HEK293T (cell line): Measurements from ENCODE around the gene RUFY1.

ENCODE experiments used
- ARNT ChIP-seq: fragments of 450-650 bp; IDR thresholded peaks from 2 replicates; pipeline ENCODE4 v1.6.1; 2017; ENCODE audit warnings: mild to moderate bottlenecking
- FOXM1 ChIP-seq: fragments of 450-650 bp; IDR thresholded peaks from 2 replicates; pipeline ENCODE4 v1.6.1; 2017; ENCODE audit warnings: mild to moderate bottlenecking, borderline replicate concordance

DNA sequence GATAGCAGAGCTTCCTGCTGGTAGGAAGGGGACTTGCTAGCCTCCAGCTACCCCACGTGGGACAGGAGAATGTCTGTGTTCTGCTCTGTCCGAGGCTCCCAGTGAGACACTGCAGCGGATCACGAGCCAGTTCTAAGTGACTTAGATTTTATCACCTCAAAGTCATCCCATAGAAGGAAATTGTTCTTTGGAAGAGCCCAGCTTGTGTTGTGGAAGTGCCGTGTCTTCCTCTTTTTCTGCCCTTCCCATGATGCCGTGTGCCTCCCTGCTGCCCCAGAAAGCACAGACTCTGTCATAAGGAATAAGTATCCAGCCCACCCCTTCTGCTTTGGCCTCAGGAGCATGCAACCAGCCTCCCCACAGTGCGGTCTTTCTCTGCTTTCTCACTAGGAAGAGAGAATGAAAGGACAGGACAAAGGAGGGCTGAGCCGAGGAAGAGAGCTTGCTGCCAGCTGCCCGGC, 35.6 kb downstream of the RUFY1 start:
- TF ChIP-seq FOXM1 = no peak
- TF ChIP-seq ARNT = no peak
